Neural cell (in vitro differentiated cells): ENCODE data around the gene DCAF15.

Experiments used
- EP300 ChIP-seq: fragments of 450-650 bp; conservative IDR thresholded peaks from 2 replicates; pipeline ENCODE4 v1.6.1; 2014; ENCODE audit warnings: antibody characterized with exemption, mild to moderate bottlenecking, moderate library complexity; ENCODE audit not compliant: poor library complexity, severe bottlenecking
- EZH2 ChIP-seq: fragments of 200-600, 300-800 bp; shearing (Covaris generic), sonication (generic); IDR thresholded peaks from 2 replicates; pipeline ENCODE4 v1.6.1; 2014; ENCODE audit warnings: antibody characterized with exemption, low read length, borderline replicate concordance, mild to moderate bottlenecking; ENCODE audit not compliant: insufficient read depth, poor library complexity, severe bottlenecking
- POLR2AphosphoS5 ChIP-seq: IDR thresholded peaks from 2 replicates; pipeline ENCODE4 v1.6.1; 2012
- TF ChIP-seq, protein P1 (sequence below): fragments of 450-650 bp; IDR thresholded peaks from 2 replicates; pipeline ENCODE4 v1.5.1; 2014; ENCODE audit warnings: antibody characterized with exemption, mild to moderate bottlenecking, moderate library complexity; ENCODE audit not compliant: poor library complexity, severe bottlenecking

- TF ChIP-seq, protein P1, sequence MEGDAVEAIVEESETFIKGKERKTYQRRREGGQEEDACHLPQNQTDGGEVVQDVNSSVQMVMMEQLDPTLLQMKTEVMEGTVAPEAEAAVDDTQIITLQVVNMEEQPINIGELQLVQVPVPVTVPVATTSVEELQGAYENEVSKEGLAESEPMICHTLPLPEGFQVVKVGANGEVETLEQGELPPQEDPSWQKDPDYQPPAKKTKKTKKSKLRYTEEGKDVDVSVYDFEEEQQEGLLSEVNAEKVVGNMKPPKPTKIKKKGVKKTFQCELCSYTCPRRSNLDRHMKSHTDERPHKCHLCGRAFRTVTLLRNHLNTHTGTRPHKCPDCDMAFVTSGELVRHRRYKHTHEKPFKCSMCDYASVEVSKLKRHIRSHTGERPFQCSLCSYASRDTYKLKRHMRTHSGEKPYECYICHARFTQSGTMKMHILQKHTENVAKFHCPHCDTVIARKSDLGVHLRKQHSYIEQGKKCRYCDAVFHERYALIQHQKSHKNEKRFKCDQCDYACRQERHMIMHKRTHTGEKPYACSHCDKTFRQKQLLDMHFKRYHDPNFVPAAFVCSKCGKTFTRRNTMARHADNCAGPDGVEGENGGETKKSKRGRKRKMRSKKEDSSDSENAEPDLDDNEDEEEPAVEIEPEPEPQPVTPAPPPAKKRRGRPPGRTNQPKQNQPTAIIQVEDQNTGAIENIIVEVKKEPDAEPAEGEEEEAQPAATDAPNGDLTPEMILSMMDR, result no peak
- no peak for TF ChIP-seq POLR2AphosphoS5
- TF ChIP-seq EZH2, result no peak
- TF ChIP-seq EP300, result no peak
These were observed 26.9 kb downstream of the DCAF15 start for GRCh38 chr19:13979244-13979615.
